GM18498 (cell line): ENCODE measurements around the gene MRFAP1L1.

ENCODE experiments used
- ATAC-seq: cut with Tn5 transposase; IDR thresholded peaks from one replicate; pipeline ENCODE4 v1.9.1; 2021; ENCODE audit warnings: mild to moderate bottlenecking, moderate library complexity; ENCODE audit not compliant: unreplicated experiment

MRFAP1L1 gene

DNA sequence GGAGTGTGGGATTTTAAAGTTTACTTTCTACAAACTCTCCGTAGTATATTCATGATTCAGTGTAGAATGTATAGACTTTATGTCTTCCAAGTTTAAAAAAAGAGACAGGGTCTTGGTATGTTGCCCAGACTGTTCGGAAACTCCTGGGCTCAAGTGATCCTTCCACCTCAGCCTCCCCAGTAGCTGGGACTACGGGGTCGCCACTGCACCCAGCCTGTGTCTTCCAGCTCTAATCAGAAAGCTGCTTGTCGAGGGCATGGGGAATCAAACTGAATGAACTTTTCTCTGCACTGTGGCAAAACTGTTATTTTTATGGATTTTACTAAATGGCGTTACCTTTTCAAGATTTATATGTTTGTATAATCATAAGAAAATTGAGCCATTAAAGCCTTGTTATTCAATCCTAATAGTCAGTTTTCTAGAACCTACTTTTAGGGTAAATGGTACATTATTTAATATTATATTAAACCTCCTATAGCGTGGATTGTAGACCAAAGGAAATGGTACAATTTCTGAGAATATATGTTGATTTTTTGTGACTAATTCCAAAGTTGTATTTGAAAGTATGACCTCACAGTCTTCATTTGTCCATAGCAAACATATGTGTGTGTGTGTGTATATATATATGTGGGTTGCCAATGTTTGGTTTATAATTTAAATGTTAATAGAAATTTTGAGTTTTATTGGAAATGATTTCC, 7.4 kb upstream of the MRFAP1L1 start:
- no peak for ATAC-seq

DNA sequence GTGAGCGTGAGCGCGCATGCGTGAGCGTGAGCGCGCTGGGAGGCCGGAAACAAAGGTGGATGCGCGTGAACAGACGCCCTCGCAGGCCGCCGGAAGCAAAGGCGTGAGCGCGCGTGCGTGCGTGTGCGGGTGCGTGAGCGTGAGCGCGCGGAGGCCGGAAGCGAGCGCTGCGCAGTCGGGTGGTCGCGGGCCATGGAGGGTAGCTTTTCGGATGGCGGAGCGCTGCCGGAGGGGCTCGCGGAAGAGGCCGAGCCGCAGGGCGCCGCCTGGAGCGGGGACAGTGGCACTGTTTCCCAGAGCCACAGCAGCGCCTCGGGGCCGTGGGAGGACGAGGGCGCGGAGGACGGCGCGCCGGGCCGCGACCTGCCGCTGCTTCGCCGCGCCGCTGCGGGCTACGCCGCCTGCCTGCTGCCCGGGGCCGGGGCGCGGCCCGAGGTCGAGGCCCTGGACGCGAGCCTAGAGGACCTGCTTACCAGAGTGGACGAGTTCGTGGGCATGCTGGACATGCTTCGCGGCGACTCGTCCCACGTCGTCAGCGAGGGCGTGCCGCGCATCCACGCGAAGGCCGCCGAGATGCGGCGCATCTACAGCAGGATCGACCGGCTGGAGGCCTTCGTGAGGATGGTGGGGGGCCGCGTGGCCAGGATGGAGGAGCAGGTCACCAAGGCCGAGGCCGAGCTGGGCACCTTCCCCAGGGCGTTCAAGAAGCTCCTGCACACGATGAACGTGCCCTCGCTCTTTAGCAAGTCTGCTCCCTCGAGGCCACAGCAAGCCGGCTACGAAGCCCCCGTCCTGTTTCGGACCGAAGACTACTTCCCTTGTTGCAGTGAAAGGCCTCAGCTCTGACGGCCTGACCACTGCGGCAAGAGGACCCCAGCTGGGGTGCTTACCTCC, 6.6 kb upstream of the MRFAP1L1 start, which contains the start of gene BLOC1S4:
BLOC1S4 (plus strand) TSS at position 157 of the 894 bp plus-strand sequence; CDS start at position 193, 36 bp downstream.
- ATAC-seq = peak; percentile 85

DNA sequence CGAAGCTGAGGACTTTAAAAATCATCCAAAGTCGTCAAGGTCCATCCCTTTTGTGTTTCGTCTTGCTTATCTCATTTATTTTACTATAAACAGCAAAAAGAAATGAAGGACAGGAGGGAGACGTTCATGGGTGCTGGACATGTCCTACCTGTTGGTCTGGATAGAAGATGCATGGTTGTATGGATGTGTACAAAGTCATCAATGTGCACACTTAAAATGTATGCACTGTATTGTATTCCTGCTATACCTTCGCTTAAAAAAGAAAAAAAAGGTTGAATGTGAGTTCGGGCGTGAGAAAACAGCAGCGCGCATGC, 6.0 kb upstream of the MRFAP1L1 start:
- ATAC-seq = no peak

DNA sequence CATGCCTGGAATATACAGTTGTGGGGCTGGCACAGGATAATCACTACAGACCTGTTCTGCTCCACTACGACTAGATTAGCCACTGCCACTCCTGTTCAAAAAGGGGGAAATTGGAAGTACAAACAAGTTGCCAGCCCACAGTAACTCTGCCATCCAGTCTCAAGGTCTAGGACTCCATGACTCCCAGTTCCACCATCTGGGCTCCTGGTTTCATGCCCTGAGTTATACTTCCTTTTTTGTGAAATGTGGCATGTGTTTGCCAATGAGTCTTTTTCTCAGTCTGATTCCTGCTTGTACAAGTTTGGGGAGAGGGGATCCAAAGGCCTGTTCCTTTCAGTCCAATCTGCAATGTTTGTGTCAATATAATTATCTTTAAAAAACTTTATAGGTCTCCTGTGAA, 5.3 kb upstream of the MRFAP1L1 start:
- ATAC-seq = no peak

DNA sequence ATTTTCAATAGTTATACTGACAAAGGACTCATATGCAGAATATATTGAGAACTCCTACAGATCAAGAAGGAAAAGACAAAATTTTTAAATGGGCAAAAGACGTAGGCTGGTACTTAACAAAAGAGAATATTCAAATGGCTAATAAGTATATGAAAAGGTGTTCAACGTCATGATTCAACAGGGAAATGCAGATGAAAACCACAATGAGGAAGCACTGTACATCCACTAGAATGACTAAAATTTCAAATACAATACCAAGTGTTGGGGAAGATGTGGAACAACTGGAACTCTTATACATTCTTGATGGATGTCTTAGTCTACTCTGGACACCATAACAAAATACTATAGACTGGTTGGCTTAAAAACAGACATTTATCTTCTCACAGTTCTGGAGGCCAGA, 1.3 kb upstream of the MRFAP1L1 start:
- no peak for ATAC-seq

DNA sequence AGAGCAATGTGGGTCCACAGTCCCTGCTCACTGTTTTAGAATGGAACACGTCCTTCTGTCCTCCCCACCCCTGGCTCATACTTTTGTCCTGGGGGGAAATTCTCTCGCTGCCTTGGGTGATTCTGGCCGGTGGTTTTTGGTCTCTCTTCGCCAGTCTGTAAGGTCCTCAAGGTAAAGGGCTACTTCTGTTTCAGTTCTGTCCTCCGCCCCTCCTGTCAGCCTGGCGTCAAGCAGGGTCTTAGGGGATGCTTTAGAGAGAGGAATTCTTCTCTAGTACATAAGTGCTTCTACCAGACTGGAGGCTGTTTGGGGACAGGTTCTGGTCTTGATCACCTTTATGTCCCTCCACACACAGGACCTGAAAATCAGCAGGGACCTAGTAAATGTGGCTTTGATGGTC, 617 bp upstream of the MRFAP1L1 start:
- ATAC-seq = no peak

DNA sequence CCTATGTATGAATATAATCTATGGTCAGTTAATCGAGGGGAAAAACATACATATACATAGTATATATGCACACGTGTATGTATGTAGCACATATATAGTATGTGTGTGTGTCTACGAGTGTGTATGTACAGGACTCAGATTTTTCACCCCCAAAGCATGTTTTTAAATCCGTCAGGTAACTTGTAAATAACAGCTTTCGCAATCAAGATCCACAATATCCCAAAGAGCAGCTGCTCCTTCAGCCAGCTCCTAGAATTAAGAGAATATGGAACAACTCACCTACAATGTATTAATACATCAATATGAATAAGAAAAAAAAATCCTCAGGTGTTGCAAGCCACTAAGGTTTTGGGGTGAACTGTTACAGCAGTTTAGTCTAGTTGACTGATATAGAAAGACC, 3.5 kb downstream of the MRFAP1L1 start:
- ATAC-seq = no peak

DNA sequence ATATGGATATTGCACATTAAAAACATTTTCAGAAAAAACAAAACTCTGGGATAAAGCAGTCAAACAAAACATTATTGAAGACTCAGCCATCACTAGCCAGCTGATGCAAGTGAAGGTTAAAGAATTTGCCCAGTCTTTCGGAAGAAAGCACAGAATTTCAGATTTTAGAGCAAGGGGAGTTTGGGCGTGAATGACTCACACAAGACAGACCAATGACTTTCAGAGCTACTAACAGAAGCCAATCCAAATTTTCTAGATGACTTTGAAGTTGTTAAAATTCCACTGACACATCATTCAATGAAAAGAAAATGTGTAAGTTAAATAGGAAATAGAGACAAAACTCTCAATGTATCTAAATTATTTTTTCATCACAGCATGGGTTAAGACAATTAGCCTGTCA, 4.0 kb downstream of the MRFAP1L1 start:
- no peak for ATAC-seq

DNA sequence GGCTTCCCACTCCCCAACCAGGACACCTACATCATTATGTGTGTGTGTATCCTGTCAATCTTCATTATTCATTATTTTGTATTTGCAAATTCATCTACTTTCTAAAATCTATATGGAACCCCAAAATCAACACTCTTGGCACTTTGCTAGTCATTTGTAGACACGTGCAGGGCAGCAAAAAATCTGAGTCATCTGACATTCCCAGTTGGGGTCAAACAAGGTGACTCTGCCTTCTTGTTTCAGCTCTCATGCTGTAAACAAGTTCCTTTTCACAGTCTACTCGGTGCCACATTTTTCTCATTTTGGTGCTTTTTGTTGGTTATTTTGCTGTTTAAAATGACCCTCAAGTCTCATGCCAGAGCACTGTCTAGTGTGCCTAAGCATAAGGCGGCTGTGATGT, 5.9 kb downstream of the MRFAP1L1 start:
- ATAC-seq = no peak

DNA sequence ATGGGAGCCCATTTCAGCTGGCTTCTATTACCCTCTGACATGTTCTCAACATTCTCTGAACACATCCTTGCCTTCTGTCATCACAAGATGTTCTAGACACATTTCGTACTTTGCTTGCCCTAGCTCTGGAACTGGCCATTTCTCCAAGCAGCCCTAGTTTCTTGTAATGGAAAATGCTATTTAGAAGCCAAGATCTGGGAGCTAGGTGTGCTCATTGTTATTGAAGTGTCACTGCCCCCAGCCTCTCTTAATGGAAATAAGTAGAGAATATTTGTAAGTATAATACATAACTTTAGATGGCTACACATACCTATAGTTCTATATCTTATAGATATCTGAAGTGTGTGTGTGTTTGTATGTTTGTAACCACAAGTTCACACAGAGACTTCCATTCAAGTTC, 6.9 kb downstream of the MRFAP1L1 start:
- no peak for ATAC-seq

DNA sequence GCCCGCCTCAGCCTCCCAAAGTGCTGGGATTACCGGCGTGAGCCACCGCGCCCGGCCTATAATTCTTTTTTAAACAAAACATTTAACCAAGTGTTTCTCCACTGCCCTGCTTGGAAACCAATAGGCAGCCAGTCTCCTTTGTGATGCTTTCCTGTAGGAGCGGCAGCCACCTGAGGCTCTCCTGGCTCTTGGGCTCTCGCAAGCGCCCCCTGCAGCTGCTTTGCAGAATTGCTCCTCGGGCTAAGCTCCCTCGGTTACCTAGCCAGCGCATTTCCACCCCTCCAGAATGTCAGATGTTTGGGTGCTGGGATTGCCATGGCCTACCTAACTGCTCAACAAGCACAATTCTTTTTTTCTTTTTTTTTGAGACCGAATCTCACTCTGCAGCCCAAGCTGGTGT, 8.3 kb downstream of the MRFAP1L1 start:
- no peak for ATAC-seq

DNA sequence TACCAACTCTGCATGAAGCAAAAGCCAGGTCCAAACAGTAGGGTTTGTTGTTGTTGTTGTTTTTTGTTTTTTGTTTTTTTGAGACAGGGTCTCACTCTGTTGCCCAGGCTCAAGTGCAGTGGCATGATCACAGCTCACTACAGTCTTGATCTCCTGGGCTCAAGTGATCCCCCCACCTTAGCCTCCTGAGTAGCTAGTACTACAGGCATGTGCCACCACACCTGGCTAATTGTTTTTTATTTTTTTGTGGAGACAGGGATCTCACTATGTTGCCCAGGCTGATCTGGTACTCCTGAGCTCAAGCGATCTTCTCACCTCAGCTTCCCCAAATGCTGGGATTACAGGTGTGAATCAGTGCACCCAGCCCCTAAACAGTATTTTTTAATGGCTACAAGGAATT, 9.8 kb downstream of the MRFAP1L1 start:
- no peak for ATAC-seq

DNA sequence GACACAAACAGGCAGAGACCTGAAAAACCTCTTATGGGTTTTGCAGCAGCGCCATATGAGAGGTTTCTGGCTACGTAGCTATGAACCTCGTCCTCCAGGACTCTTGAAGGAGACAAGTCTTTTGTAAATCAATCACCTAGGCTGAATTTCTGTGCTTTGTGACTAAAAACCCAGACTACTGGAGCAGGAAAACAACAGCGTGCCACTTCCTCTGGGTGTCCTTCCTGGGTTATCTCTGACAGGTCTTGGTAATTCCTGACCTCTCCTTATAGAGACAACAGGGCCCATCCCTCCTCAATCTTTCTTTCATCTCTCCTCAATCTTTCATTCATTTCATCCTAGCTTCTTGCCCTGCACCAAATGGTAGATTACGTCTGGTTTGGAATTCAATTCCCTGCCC, 10.3 kb downstream of the MRFAP1L1 start:
- no peak for ATAC-seq

DNA sequence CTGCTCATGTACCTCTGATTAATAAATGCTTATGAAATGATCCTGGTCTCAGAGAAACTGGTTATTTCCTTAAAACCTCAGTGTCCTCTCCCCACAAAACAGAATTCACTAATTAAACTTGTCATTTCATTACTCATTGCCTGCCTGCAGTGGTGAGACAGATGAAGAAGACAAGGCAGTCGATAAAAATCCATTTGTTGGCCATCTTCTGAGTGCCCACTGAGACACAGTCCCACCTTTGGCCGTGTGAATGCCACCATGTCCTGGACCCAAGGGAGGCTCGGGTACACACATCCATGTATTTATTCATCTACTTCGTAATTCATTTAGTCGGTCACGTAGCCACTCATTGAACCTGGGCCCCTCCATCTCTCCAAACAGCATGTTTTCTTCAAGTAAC, 12.5 kb downstream of the MRFAP1L1 start:
- ATAC-seq = no peak

DNA sequence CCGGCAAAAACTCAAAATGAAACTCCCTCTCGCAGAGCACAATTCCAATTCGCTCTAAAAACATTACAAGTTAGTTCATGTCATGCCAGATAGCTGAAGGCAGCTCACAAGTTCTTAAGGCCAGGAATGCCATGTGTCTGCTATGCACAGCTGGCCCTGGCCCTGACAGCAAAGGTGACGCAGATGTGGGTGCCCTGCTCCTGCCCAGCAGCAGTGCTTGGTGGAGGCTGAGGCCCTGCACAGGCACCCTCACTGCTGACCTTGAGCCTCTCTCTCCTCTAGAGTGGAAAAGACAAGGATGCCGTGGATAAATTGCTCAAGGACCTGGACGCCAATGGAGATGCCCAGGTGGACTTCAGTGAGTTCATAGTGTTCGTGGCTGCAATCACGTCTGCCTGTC, 13.1 kb downstream of the MRFAP1L1 start:
- ATAC-seq = no peak

DNA sequence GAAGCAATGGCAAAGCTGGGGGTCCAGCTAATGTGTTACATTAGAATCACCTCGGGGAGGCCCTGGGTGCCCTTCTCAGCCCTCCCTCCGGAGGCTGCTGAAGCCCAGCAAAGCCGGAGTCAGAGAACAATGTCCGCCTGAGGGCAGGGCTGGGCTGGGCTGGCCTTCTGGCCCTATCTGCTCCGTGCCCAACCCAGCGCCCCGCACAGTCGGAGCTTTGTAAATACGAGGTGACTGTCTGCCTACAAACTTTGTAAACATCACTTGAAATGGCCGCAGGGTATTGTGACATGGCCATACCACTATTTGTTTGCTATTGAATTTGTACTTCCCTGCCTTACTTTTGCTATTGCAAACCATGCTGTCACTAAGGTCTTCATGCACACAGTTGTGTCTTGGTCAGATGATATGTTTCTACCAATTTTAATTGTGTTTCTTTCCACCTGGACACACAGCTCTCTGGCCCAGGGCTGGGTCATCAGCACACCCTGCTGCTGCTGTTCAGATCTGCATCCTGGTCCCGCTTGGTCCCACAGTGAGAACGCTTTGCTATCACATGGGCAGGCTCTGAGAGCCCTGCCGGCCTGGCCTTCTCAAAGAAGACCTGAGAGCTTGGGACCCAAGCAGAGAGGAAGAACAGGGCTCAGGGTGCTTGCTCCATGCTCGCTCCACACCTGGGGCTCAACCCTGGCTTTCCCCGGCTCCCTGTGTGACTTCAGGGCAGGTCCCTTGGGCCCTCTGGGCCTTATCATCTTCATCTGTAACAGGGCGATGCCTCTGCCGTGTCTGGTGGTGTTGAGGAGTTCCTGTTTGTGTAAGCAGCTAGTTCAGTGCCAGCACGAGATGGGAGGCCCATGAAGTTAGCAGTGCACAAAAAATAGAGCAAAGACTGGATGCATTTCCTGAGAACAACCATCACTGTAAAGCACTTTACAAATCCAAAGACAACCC, 13.7 kb downstream of the MRFAP1L1 start:
- ATAC-seq = no peak

DNA sequence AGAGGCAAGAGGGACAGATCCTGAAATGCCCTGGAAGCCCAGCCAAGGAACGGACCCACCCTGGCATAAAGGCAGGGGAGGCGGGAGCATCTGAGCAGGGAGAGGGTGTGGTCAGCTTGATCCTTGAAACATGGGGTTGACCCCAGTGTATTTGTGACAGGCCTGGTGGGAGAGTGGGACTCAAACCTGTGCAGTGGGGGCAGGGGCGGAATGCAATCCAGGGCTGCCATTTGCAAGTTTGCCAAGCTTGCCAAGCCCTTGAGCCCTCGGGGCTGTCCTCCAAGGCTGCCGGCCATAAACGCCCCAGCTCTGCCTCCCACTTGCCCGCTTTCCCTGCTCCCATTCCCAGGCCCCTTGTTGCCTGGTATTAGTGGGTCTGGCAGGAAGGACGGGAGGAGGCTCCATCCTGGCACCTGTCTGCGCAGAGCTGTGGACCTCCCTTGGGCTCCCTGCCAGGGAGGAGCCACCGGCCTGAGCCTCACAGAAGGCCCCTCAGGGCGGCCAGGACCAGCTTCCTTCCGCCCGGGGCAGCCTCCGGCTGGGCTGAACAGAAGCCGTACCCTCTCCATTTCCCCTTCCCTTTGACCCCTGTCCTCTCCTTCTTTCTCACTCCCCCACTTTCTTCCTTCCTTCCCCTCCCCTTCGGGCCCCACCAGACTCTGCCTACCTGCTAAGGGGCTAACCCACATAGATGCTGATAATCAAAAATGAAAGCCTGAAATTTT, 15.3 kb downstream of the MRFAP1L1 start:
- ATAC-seq = no peak

DNA sequence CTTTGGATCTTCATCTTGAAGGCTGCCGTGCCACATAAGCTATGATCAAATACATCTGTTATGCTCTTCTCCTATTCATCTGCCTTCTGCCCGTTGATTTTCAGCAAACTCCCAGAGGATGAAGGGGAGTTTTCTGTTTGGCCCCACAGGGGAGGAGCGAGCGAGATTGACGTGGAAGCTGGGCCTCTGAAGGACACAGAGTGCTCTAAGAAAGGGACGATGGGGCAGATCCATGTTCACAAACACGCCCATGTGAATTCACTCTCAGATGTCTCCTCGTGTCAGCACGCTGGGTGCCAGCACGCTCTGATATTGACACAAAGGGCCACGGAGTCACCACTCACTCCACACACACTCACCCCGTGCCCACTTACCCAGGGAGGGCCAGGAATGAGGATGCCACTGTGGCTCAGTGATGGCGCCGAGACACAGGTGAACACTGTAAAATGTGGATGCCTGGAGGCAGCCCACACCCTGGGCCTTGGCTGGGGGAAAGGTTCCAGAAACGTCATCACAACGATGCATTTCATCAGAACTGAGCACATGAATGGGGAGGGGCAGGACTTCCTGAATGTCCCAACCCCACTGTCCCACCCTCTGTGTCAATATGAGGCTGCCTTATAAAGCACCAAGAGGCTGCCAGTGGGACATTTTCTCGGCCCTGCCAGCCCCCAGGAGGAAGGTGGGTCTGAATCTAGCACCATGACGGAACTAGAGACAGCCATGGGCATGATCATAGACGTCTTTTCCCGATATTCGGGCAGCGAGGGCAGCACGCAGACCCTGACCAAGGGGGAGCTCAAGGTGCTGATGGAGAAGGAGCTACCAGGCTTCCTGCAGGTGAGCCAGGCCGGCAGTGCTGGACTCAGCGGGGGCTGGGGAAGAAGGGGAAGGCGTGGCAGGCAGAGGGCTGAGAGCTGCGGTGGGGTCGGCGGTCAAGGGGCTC, 16.2 kb downstream of the MRFAP1L1 start, which contains the start of gene S100P:
S100P (plus strand) TSS at position 648 of the 946 bp plus-strand sequence; CDS start at position 703, 55 bp downstream.
- ATAC-seq = no peak

DNA sequence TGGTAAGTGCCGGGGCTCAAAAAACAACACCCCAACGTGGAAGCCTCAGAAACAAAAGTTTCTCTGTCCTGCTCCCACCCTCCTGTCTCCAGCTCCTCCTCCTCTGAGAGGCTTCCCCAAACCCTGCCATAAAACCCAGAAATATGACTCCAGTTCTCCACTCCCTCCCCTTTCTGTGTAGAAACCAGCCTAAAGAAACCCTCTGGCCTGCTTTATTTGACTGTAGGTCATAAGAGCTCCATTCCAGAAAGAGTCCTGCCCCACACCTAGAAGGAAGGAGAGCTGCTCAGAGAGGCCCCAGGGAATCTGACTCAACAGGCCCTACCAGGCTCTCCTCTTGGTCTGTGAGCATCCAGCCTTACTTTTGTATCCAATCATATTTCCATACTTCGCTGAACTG, 16.9 kb downstream of the MRFAP1L1 start:
- ATAC-seq = no peak
